ENCODE measurements around the gene ESYT3.
"Not testable (repeated sequence)": the region's sequence is repeated elsewhere in the genome, so short reads cannot be mapped to it uniquely, and the experiment has no call there.

The ESYT3 gene

GRCh38 chr3:138438896-138439295, 4.5 kb downstream of the ESYT3 start:
- DNase-seq: no peak
- intact Hi-C loops (cut with DNase I): no loop called here

DNA sequence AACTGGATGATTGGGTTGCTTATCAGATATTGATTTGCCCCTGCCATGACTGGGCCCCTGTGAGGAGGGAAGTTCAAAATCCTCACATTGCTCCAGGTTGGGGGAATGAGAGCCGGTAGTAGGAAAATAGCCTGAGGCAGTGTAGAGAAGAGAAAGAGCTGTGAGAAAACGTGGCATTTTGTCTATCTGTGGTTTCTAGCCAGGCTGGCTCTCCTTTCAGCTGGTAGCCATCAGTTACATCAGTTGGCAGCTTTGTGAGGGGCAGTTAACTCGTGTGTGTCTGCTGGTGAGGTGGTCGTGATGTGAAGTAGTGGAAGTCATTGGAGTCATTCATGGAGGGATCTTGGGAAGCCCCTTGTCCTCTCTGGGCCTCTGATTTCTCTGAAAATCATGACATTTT, 5.2 kb downstream of the ESYT3 start:
- intact Hi-C loops (cut with DNase I): no loop called here
- DNase-seq: peak in 1 of 42 donors; percentile 1

DNA sequence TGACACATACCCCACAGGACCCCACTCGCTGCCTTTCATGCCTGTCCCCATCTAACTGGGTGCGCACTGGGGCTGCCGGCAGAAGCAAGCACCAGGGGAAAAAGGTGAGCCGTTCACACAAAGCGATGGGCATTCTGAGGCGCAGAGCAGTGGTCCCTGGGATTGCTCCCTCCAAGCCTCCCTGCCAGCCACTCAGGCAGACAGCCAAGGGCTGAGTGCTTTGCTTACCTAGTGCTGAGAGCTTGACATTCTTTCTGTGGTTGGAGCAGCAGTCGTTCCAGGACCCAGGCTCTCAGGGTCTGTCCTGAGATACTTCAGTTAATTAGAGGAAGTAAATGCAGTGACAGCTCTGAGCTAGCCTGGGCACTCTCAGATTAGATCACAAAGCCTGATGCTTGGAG, 5.7 kb downstream of the ESYT3 start:
- peak in 1 of 42 donors; percentile 32 for DNase-seq
- intact Hi-C loops (cut with DNase I): no loop called here

DNA sequence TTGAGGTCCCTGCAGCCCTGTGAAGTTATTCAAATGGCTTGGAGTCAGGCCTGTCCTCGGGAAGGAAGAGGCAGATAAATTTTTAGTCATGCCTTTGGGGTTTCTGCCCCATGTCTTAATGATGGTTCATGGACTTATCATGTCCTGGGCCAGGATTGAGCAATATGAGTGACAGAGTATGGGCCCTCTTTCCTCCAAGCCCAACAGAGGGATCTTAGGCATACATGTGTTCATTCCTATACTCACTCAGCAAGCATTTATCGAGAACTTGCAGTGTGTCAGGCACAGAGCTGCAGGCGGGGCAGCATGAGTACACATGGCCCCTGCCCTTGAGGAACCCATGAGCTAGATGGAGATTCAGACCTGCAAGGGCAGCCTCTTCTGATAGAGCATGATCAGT, 6.2 kb downstream of the ESYT3 start:
- DNase-seq: peak in 1 of 42 donors; percentile 4
- intact Hi-C loops (cut with DNase I): no loop called here

DNA sequence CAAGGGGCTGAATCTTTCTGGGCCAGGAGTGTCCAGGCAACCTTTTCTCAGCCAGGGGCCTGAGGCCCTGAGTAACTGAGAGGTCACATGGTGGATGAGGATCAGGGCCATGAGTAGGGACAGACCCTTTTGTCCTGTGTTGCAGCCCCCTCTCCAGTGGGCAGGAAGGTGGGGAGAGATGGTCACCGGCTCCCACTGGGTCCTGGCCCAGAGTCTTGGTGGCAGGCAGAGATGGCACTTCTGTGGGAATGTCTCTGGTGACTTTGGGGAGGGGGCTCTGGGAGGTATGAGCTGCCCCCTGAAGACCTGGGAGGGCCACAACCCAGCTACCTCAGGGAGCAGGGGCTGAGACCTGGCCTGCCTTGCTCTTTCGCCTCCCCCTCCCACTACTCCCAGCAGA, 6.8 kb downstream of the ESYT3 start:
- intact Hi-C loops (cut with DNase I): no loop called here
- peak in 1 of 42 donors; percentile 5 for DNase-seq

DNA sequence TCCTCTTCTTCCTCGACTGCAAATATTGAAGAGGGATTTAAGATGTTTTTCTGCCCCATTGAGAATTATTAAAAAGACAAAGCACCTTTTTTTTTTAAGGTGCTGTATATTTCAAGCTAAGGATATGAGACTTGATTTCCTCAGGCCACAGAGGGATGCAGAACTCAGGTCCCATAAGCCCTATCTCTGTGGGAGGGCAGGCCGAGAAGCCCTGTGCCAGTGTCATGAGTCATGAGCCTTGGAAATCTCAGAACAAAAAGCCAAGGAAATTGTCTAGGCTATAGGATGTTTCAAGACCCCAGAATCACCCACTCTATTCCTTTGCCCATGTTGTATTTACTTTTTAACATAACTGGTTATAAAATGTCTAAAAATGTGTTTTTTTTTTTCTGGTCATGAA, 7.3 kb downstream of the ESYT3 start:
- intact Hi-C loops (cut with DNase I): no loop called here
- peak in 1 of 42 donors; percentile 7 for DNase-seq

DNA sequence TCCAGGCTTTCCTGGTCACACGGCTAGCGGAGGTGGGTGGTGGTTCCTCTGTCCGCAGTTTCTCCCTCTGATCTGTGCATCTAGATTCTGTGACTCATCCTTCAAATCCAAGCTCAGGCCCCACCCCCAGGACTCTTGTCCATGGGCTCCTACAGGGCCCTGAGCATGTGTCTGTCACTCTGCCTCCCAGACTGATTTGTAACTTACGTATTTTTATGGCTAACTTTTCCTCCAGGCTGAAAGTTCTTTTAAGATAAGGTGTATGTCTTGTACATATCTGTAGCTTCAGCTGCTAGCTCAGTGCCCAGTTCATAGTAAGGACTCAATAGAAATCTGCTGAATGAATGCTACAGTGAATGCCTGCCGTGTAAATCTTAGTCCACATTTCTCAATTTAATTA, 8.0 kb downstream of the ESYT3 start:
- intact Hi-C loops (cut with DNase I): no loop called here
- DNase-seq: peak in 2 of 42 donors; percentile 21 to 31

- intact Hi-C loops (cut with DNase I): no loop called here
- DNase-seq: peak in 1 of 42 donors; percentile 9
These were observed 8.7 kb downstream of the ESYT3 start for GRCh38 chr3:138443091-138443490.

GRCh38 chr3:138443521-138444503, 9.4 kb downstream of the ESYT3 start:
- intact Hi-C loops (cut with DNase I): no loop called here
- DNase-seq: peak in 1 of 42 donors; percentile 16

DNA sequence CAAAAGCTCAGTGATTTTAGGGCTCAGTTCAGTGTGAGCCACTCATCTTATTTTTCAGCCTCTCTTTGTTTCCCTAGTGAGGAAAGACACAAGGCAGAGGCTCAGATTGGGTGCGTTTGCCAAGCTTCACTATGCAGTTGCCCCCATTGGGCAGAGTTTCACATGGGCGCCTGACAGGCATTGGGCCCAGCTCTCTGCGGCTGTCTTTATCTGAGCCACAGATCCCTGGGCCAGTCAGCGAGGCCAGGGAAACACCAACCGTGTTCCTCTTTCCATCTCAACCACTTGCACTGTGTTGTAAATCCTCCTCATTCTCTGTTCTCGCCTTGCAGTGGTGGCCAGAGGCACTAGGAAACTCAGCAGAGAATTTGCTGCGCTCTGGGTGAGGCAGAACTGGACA, 10.8 kb downstream of the ESYT3 start:
- intact Hi-C loops (cut with DNase I): no loop called here
- DNase-seq: peak in 1 of 42 donors; percentile 7

GRCh38 chr3:138445654-138446053, 11.2 kb downstream of the ESYT3 start:
- intact Hi-C loops (cut with DNase I): no loop called here
- no peak for DNase-seq

DNA sequence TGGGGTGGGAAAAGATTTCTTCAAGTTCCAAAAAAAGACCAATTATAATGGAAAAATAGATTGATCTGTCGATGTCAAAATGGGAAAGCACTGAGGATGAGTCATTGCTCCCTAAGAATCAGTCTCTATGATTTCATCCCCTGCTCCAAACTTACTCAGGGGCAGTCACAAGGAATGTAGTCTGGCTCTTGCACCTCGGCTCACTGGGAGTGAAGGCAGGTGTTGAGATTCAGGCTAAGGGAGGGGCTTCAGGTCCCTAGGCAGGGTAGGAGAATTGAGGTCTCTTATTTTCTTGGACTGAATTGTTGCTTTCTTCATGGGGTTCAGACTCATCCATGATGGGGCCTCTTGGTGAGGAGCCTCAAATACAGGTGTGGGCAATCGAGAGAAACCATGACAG, 14.2 kb downstream of the ESYT3 start:
- peak in 1 of 42 donors; percentile 7 for DNase-seq
- intact Hi-C loops (cut with DNase I): no loop called here

DNA sequence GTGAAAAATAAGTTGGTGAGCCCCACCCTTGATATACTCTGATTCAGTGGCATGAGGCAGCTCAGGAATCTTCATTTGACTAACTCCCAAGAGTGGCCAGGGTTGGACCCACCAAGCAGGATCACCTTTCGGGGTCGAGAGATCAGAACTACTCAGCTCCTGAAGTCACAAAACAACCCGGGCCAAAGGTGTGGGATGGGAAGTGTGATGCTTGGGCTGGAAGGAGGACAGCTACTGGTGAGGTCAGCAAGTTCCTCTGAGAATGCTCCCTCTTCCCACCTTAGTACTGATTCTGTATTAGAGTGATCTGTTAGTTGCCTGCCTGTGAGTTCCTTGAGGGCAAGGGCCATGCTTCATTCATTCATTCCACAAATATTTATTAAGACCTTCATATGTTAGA, 15.1 kb downstream of the ESYT3 start:
- intact Hi-C loops (cut with DNase I): no loop called here
- DNase-seq: peak in 1 of 42 donors; percentile 10

GRCh38 chr3:138450181-138450580, 15.8 kb downstream of the ESYT3 start:
- DNase-seq: peak in 2 of 42 donors; percentile 15 to 25
- intact Hi-C loops (cut with DNase I): no loop called here

GRCh38 chr3:138450704-138451424, 16.4 kb downstream of the ESYT3 start:
- DNase-seq: peak in 2 of 42 donors; percentile 5 to 12
- intact Hi-C loops (cut with DNase I): no loop called here

- intact Hi-C loops (cut with DNase I): no loop called here
- peak in 3 of 42 donors; percentile 23 to 44 (median 30) for DNase-seq
These were observed 17.3 kb downstream of the ESYT3 start for GRCh38 chr3:138451595-138452162.

GRCh38 chr3:138452436-138452835, 18.0 kb downstream of the ESYT3 start:
- intact Hi-C loops (cut with DNase I): no loop called here
- DNase-seq: peak in 2 of 42 donors; percentile 7 to 22

DNA sequence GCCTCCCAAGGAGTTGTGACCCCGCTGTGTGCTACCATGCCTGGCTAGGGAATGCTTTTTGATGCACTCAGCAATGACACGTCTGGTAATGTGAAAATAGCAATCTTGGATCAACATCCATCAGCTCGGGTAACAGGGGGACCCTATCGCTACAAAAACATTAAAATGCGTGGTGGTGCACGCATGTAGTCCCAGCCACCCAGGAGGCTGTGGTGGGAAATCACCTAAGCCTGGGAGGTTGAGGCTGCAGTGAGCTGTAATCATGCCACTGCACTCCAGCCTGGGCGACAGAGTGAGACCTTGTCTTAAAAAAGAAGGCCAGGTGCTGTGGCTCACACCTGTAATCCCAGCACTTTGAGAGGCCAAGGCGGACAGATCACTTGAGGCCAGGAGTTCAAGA, 19.5 kb downstream of the ESYT3 start:
- intact Hi-C loops (cut with DNase I): not testable (repeated sequence)
- DNase-seq: peak in 2 of 42 donors; percentile 10 to 18

GRCh38 chr3:138455801-138456716, 21.6 kb downstream of the ESYT3 start:
- peak in 5 of 42 donors; percentile 11 to 34 (median 23) for DNase-seq
- intact Hi-C loops (cut with DNase I): no loop called here
